BE2C (cell line): ENCODE data around the gene NBPF11.
A peak's percentile ranks its signal among the peaks of the same experiment; 100 is the strongest.
"Not testable (repeated sequence)": the region's sequence is repeated elsewhere in the genome, so short reads cannot be mapped to it uniquely, and the experiment has no call there.

Experiments used
- DNase-seq: peaks from one replicate; pipeline ENCODE4 v3.0.0-alpha.2; 2020
- H3K27me3 ChIP-seq: fragments of 250-450 bp; sonication (Bioruptor Pico); 2 replicates; pipeline ENCODE4 v1.5.1; 2020; ENCODE audit warnings: mild to moderate bottlenecking
- H3K36me3 ChIP-seq: fragments of 250-450 bp; sonication (Bioruptor Pico); 2 replicates; pipeline ENCODE4 v1.5.1; 2020; ENCODE audit warnings: mild to moderate bottlenecking
- H3K4me1 ChIP-seq: fragments of 250-450 bp; sonication (Bioruptor Pico); 2 replicates; pipeline ENCODE4 v1.5.1; 2020
- H3K4me3 ChIP-seq: 2 replicates; pipeline ENCODE4 v1.5.1; 2011; ENCODE audit warnings: low read depth, low read length
- H3K9me3 ChIP-seq: fragments of 250-450 bp; sonication (Bioruptor Pico); 2 replicates; pipeline ENCODE4 v1.5.1; 2020
- TF ChIP-seq, protein P1 (sequence below): IDR thresholded peaks from 2 replicates; pipeline ENCODE4 v1.5.1; 2012; ENCODE audit warnings: mild to moderate bottlenecking, low read depth, low read length

Gene NBPF11

DNA sequence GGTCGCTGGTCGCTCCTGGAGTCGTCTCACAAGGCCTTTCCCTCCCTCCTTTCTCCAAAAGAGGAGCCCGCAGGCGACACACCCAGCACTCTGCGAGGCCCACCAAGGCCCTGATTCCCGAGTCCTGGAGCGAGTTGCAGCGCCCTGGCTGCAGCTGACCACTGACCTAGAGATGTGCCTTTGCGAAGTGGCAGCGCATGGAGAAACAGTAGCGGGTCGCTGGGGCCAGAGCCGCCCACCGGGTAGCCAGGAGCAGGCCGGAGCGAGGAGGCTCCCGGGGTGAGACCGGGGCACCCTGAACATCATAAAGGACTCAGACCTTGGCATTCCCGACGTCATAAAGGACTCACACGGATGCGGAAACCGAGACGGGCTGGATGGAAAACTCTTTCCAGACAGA lies 10.3 kb upstream of the NBPF11 start:
- DNase-seq, result no peak
- H3K4me3 ChIP-seq, result no peak overlapping the region
- H3K36me3 ChIP-seq, result no peaks in the 10 kb centered on the region
- TF ChIP-seq, protein P1, sequence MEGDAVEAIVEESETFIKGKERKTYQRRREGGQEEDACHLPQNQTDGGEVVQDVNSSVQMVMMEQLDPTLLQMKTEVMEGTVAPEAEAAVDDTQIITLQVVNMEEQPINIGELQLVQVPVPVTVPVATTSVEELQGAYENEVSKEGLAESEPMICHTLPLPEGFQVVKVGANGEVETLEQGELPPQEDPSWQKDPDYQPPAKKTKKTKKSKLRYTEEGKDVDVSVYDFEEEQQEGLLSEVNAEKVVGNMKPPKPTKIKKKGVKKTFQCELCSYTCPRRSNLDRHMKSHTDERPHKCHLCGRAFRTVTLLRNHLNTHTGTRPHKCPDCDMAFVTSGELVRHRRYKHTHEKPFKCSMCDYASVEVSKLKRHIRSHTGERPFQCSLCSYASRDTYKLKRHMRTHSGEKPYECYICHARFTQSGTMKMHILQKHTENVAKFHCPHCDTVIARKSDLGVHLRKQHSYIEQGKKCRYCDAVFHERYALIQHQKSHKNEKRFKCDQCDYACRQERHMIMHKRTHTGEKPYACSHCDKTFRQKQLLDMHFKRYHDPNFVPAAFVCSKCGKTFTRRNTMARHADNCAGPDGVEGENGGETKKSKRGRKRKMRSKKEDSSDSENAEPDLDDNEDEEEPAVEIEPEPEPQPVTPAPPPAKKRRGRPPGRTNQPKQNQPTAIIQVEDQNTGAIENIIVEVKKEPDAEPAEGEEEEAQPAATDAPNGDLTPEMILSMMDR, result no peak
- H3K4me1 ChIP-seq, result no peaks in the 10 kb centered on the region
- H3K9me3 ChIP-seq, result no peaks in the 10 kb centered on the region
- H3K27me3 ChIP-seq, result peaks cover 3% of the 10 kb centered on the region; the same call in 1 of the 2 replicates

DNA sequence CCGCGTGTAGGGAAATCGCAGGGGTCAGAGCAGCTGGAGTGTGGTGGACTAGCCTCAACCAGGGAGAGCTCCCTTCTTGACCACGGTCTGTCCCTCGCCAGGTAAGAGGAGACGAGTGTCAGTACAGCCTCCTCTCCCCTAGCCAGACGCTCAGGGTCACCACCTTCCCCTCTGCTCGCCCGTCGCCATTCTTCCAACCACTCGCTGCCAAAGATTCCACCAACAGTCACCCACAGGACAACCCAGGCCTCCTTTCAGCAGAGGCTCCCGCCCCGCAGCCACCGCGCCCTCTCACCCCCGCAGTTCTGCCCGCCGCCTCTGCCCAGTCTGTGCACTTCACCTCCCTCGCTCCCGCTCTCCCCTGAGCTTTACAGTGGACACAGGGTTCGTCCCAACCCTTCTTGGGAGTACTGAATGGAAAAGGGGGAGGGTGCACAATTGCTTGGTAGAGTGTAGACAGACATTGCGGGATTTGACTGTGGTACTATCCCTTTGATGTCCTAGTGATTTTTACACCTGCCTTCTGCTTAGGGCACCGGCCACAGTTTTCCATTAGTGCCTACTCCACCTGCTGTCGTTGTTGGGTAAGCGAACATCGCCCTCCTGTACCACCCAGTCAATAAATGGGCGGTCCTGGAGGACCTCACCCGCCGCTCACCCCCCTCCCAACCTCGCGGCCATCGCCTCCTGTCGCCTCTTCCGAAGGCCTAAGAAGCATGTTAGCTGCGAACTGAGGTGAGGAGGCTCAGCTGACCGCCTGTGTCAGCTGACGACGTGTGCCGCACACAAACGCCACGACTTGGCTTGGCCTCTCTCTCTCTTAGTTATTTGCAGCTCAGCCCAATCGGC lies 9.2 kb upstream of the NBPF11 start:
- no peak for DNase-seq
- H3K27me3 ChIP-seq, result peaks cover 3% of the 10 kb centered on the region; the same call in 1 of the 2 replicates

DNA sequence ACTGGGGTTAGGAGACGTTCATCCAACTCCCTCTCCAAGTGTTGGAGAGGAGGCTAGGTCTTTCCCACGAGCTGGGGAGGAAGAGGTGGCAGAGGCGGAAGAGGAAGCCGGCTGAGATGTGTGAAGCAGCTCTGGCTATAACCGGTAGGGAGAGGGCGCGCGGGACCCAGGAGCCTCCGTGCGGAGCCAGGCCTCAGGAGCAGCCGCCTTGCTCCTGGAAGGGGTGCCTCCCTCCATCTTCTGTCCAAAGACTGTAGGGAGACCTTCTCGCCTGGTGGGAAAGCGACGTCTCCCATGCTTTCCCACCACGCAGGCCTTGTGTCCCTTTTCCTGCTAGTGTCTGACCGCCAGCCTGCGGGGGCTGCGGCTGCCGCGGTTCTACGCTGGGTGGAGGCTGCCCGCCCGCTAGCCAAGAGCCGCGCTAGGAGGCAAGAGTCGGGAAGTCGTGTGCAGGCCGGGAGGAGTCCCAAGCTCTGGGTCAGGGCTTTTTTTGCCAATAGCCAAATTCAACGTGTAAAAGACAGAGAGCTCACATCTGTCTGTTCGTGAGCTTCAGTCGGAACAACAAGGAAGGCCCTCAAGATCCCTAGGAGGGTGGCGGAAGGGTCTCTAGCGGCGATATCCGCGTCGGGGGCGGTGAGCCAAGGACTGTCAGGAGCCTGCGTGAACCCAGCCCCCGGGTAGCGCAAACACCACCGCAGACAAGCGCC lies 8.4 kb upstream of the NBPF11 start:
- H3K4me3 ChIP-seq, result no peak overlapping the region
- TF ChIP-seq, protein P1, result no peak

More for the DNA sequence above, 9.2 kb upstream of the NBPF11 start:
- Histone ChIP-seq H3K4me3 (no peak overlapping the region), H3K36me3 (no peaks in the 10 kb centered on the region), H3K4me1 (no peaks in the 10 kb centered on the region), H3K9me3 (no peaks in the 10 kb centered on the region)
- TF ChIP-seq, protein P1, result no peak

DNA sequence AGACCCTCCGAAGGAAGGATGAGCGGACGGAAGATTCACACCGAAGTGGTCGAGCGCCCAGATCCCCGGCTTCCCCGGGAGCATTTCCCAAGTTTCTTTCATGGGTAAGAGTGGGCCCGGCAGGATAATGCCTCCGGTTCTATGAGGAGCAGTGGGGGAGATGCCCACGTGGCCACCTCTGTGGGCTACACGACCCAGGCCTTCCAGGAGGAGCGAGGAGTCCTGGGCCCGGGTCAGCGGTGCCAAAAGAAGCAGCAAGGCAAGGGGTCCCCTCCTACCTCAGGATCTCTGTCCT lies 7.9 kb upstream of the NBPF11 start:
- TF ChIP-seq, protein P1, result no peak
- DNase-seq, result no peak
- Histone ChIP-seq H3K36me3 (no peaks in the 10 kb centered on the region), H3K27me3 (peaks cover 3% of the 10 kb centered on the region; the same call in 1 of the 2 replicates), H3K9me3 (no peaks in the 10 kb centered on the region), H3K4me3 (no peak overlapping the region), H3K4me1 (no peaks in the 10 kb centered on the region)

More for the DNA sequence above, 8.4 kb upstream of the NBPF11 start:
- H3K36me3 ChIP-seq, result no peaks in the 10 kb centered on the region
- no peaks in the 10 kb centered on the region for H3K9me3 ChIP-seq
- H3K4me1 ChIP-seq, result no peaks in the 10 kb centered on the region
- peaks cover 3% of the 10 kb centered on the region; the same call in 1 of the 2 replicates for H3K27me3 ChIP-seq
- DNase-seq, result no peak

DNA sequence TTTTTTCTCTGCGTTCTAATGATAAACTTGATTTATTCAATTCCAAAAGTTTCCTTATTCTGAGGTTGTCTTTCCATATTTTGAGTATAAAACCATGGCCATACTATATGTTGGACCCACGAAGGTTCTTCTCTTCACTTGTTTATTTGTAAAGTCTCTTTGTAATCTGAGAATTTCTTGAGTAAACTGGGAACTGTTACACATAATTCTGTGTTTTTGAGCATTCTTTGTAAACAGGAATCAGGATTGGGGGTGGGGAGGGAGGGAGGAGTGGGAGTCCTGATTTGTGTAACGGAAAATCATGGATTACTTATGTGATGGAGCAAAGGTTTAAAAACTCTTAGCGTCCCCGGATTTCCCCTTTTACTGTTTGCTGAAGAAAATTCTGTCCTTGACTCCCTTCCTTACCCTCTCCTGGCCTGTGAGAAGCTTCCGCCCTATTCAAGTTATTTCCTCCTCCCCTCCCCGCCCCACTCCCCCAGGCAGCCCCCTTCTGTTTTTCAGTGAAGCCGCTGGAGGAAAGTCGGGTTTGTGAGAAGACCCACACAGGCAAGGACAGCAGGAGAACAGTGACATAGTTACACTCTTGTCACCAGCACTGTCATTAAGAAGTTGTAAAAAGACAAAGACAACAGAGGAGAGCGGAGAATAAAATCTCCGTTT lies 6.4 kb upstream of the NBPF11 start:
- H3K4me3 ChIP-seq, result no peak overlapping the region
- DNase-seq, result no peak
- H3K9me3 ChIP-seq, result no peaks in the 10 kb centered on the region
- peaks cover 3% of the 10 kb centered on the region; the same call in 1 of the 2 replicates for H3K27me3 ChIP-seq
- H3K36me3 ChIP-seq, result no peaks in the 10 kb centered on the region
- no peaks in the 10 kb centered on the region for H3K4me1 ChIP-seq
- TF ChIP-seq, protein P1, result no peak

DNA sequence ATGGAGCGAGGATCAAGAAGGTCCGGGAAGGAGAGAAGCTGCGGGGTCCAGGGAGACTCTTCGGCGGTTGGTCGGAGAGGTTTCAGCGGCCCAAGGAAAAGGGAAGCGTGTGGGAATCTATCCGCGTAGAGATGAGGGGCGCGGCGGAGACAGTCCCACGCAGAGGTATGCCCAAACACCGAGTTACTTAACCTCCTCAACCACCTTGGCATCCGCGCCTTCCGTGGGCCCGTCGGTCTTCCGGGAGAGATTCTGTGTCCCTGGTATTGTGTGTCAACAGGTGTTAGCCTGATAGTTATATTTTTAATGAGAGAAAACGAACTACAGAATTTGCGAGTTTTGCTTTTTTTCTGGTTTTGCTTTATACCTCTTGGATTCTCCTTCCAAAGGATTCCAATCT lies 5.7 kb upstream of the NBPF11 start:
- not testable (repeated sequence) for H3K27me3 ChIP-seq, H3K4me3 ChIP-seq

DNA sequence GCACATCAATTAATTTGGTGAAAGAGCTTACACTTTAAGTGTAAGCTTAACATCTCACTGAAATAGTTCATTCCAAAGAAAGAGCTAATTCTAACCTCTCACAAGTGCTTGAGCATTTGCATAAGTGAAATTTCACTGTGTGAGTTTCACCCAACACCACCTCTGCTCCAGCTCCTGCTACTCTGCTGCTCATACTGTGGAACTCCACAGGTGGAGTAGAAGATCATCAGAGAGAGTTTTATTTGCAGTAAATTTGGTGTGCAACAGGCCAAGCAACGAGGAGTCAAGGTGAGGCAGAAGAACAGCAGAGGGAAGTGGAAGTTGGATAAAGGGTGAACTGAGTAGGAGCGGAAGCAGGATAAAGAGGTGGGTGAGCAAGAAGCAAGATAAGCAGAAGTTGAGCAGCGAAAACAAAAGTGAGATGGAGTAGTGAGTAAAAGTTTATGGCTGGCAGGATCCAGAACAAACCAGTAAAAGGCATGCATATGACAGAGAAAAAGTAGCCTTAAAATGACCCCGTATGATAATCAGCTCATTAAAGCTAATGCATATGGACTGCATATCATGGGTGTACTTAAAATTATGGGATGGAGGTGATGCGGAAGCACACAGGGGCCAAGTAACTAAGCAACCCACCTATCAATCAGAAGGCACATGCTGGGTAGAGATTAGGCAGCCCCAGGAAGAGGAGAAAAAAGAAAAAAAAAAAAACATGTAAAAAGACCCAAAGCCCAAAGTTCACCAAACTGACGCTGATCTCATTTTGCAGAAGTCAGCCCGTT lies 3.6 kb upstream of the NBPF11 start:
- not testable (repeated sequence) for H3K9me3 ChIP-seq, H3K36me3 ChIP-seq, H3K27me3 ChIP-seq, H3K4me1 ChIP-seq, H3K4me3 ChIP-seq, DNase-seq

More for the DNA sequence above, 5.7 kb upstream of the NBPF11 start:
- not testable (repeated sequence) for H3K4me1 ChIP-seq, H3K36me3 ChIP-seq, DNase-seq, H3K9me3 ChIP-seq

DNA sequence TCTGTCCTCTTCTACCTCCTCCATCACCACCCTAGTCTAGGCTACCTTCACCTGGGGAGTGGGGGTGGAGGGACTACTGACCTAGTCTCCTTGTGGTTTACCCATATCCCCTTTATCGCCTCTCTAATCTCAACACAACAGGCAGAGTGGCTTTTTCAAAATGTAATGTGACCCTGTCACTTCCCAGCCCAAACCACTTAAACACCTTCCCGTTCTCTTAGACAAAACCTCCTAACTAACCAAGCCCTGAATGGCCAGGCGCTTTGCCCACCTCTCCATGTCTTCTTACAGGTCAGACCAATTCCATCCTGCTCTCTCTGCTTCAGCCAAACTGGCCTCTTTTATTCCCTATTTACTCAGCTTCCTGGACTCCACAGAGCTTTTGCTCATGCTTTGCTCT lies 714 bp upstream of the NBPF11 start:
- H3K27me3 ChIP-seq, DNase-seq, H3K9me3 ChIP-seq, H3K36me3 ChIP-seq, H3K4me1 ChIP-seq, H3K4me3 ChIP-seq: not testable (repeated sequence)

DNA sequence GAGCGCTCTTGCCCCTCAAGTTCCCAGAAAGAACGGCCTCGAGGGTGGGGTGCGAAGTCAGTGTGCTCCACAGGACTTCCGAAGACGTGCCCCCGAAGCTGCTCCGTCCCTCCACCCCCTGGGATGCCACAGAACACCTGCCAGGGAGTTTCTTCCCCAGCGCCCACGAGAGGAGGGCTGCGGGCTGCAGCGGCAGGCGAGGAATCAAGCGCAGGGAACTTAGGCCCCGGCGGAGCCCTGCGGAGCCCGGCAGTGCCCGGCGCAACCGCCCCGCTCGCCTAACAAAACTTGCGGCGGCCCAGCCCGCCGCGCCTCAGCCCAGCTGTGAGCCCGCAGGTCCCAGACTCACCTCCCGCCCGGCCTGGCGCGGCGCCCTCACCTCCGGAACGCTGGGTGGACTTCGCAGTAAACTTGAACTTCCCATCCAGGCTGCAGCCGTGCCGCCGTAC lies 686 bp downstream of the NBPF11 start:
- H3K4me1 ChIP-seq, H3K9me3 ChIP-seq, H3K27me3 ChIP-seq, H3K36me3 ChIP-seq: not testable (repeated sequence)
- peak overlapping the region; percentile 72 for H3K4me3 ChIP-seq
- DNase-seq, result peak; percentile 38
